Esophagus muscularis mucosa (tissue), 4 donors: ENCODE results near the gene ZNF766. TPM values are rescaled to one million over a fixed set of nuclear protein-coding genes. Genes with fewer than 3 reads are reported as not detected.

ENCODE experiments used
- DNase-seq: peaks from one replicate; pipeline ENCODE4 v3.0.0-alpha.2; 2017; ENCODE audit errors: extremely low spot score
- H3K27ac ChIP-seq, 4 donors: fragments of 200-600 bp; sonication (generic); replicated peaks in 1 of 4; 1 replicate in 3 of 4; 2 replicates in 1 of 4; pipeline ENCODE4 v1.5.1; 2016 to 2019; ENCODE audit warnings: mild to moderate bottlenecking in 1 of 4
- H3K27me3 ChIP-seq, 4 donors: fragments of 200-600 bp; sonication (generic); one replicate each; pipeline versions ENCODE4 v1.5.1 to v1.6.0; 2016 to 2019
- H3K36me3 ChIP-seq, 4 donors: fragments of 200-600 bp; sonication (generic); one replicate each; pipeline ENCODE4 v1.5.1; 2016 to 2019
- H3K4me1 ChIP-seq, 4 donors: fragments of 200-600 bp; sonication (generic); one replicate each; pipeline ENCODE4 v1.5.1; 2016 to 2019
- H3K4me3 ChIP-seq, 4 donors: fragments of 200-600 bp; sonication (generic); 1 replicate in 2 of 4; 2 replicates in 2 of 4; pipeline ENCODE4 v1.5.1; 2016 to 2019; ENCODE audit warnings: mild to moderate bottlenecking in 4 of 4, moderate library complexity in 1 of 4
- H3K9me3 ChIP-seq, 4 donors: fragments of 200-600 bp; sonication (generic); 1 replicate in 3 of 4; 2 replicates in 1 of 4; pipeline ENCODE4 v1.5.1; 2016 to 2019
- EP300 ChIP-seq: sonication (generic); formaldehyde crosslinking; IDR thresholded peaks from one replicate; pipeline ENCODE4 v1.6.1; 2017; ENCODE audit warnings: antibody characterized with exemption
- POLR2A ChIP-seq: fragments of 450-650 bp; IDR thresholded peaks from one replicate; pipeline ENCODE4 v1.6.1; 2017; ENCODE audit warnings: antibody characterized with exemption, moderate library complexity, mild to moderate bottlenecking, low read depth
- POLR2AphosphoS5 ChIP-seq, 2 donors: sonication (generic); formaldehyde crosslinking; IDR thresholded peaks; one replicate each; pipeline ENCODE4 v1.6.1; 2017; ENCODE audit warnings: antibody characterized with exemption in 2 of 2
- WGBS: methylation state at CpG from one replicate; pipeline ENCODE4 v1.1.5; 2018; 5-methylcytosine and 5-hydroxymethylcytosine counted together
- intact Hi-C: fragments of 100-400 bp; cut with DNase I; formaldehyde crosslinking; loops from one replicate; pipeline ENCODE4 v1.15.1; 2023
- total RNA-seq, 4 donors: library from RNA; depleted of rRNA; stranded (reverse); fragments of >200 nt; gene quantifications; one replicate each; pipeline versions ENCODE4 v1.1.0 to v1.2.1, GENCODE V29; 2016
- TF ChIP-seq, protein P1 (sequence below), 3 experiments: fragments of 200-600 bp in 2 of 3; fragments of 450-650 bp in 1 of 3; sonication (generic) in 2 of 3; IDR thresholded peaks; one replicate each; pipeline ENCODE4 v1.5.1; 2017 to 2019; ENCODE audit warnings: antibody characterized with exemption in 3 of 3, mild to moderate bottlenecking in 2 of 3, moderate library complexity in 1 of 3

The ZNF766 gene
- total RNA-seq, 4 donors from 2014 or later: 8.3 to 13.9 (median 10.8) TPM

DNA sequence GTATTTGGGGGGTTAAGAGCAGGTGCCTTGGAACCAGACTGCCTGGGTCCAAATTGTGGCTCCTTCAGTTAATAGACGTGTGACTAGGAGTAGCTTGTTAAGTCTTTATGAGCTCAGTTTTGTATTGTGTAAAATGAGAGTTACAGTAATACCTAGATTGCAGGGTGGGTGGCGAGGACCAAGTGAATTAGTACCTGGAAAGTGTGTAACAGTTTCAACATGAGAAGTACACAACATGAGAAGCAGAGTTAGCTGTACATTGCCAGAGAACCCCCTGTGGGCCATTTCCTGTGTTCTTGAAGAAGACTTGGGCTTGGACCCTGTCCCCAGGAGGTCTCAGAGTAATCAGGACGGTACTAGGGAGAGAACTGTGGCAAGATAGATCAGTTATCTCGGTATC, 42.7 kb upstream of the ZNF766 start:
- TF ChIP-seq, protein P1, sequence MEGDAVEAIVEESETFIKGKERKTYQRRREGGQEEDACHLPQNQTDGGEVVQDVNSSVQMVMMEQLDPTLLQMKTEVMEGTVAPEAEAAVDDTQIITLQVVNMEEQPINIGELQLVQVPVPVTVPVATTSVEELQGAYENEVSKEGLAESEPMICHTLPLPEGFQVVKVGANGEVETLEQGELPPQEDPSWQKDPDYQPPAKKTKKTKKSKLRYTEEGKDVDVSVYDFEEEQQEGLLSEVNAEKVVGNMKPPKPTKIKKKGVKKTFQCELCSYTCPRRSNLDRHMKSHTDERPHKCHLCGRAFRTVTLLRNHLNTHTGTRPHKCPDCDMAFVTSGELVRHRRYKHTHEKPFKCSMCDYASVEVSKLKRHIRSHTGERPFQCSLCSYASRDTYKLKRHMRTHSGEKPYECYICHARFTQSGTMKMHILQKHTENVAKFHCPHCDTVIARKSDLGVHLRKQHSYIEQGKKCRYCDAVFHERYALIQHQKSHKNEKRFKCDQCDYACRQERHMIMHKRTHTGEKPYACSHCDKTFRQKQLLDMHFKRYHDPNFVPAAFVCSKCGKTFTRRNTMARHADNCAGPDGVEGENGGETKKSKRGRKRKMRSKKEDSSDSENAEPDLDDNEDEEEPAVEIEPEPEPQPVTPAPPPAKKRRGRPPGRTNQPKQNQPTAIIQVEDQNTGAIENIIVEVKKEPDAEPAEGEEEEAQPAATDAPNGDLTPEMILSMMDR (IDR thresholded peaks at IDR 0.05): no peak
- TF ChIP-seq POLR2A: no peak
- no peak for TF ChIP-seq EP300
- TF ChIP-seq POLR2AphosphoS5 (IDR thresholded peaks at IDR 0.05): no peak
- WGBS: 88% methylated on average over 4 of the region's 4 CpGs
- Histone ChIP-seq H3K9me3 (no peaks in the 10 kb centered on the region), H3K27me3 (no peaks in the 10 kb centered on the region), H3K27ac (no peak overlapping the region), H3K4me1 (no peaks in the 10 kb centered on the region), H3K4me3 (no peak overlapping the region), H3K36me3 (peaks cover 56 to 83% (median 75%) of the 10 kb centered on the region in 4 donors)
- intact Hi-C loops: no loop called here
- DNase-seq: no peak

DNA sequence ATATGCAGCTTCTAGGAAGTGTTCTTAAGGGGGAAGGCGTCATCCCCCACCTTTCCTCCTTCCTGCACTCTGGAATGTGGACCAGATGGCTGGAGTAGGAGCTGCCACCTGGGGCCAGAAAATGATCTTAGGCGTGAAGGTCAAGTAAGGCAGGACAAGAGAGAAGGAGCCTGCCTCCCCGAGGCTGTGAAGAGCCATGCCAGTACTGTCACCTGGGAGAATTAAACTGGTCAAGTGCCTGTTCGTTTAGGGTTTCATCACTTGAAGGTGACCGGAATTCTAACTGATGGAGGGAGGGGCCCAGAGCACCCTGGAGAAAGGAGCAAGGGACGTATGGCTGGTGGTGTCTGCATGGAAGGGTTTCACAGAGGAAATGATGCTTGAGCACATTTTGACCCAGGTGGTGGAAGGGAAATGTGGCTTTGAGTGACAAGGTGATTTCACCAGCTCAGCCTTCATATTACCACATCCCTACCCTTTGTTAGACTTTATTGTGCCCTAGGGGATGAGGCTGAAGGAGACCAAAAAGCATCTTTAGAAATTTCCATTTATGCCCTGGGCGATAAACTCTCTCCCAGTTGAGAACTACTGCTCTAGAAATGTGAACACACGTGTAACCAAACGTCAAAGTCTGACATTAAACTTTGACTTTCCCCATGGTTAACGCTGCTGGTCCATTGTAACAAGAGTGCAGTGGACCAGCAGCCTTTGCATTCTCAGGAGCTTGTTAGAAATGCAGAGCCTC, 42.0 kb upstream of the ZNF766 start:
- no peak for DNase-seq
- Histone ChIP-seq H3K4me3 (no peak overlapping the region), H3K4me1 (no peaks in the 10 kb centered on the region), H3K27me3 (no peaks in the 10 kb centered on the region), H3K36me3 (peaks cover 49 to 76% (median 68%) of the 10 kb centered on the region in 4 donors), H3K27ac (no peak overlapping the region), H3K9me3 (no peaks in the 10 kb centered on the region)
- TF ChIP-seq POLR2AphosphoS5 (IDR thresholded peaks at IDR 0.05) (no peak), POLR2A (no peak), EP300 (no peak)
- TF ChIP-seq, protein P1 (IDR thresholded peaks at IDR 0.05): no peak
- intact Hi-C loops: no loop called here
- 85% methylated on average over 10 of the region's 10 CpGs for WGBS

DNA sequence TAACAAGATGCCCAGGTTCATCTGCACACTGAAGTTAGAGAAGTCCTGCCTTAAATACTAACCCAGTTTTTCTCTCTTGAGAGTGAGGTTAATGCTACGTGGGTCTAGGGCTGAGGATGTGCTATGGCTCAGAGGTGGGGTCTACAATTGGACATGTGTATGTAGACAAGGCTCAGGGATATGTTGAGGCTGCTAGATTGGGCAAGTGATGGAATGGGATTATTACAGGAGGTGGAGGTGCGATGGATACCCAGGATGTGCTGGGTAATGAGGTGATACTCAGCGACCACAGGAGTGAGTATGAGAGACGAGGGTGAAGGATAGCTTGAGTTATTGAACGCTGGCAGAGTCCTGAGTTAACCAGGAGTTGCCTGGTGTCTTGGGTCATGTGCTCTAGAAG, 41.4 kb upstream of the ZNF766 start:
- intact Hi-C loops: no loop called here
- Histone ChIP-seq H3K27me3 (no peaks in the 10 kb centered on the region), H3K9me3 (no peaks in the 10 kb centered on the region), H3K27ac (no peak overlapping the region), H3K36me3 (peaks cover 43 to 69% (median 62%) of the 10 kb centered on the region in 4 donors), H3K4me3 (no peak overlapping the region), H3K4me1 (no peaks in the 10 kb centered on the region)
- 73% methylated on average over 5 of the region's 5 CpGs for WGBS
- DNase-seq: no peak
- TF ChIP-seq POLR2AphosphoS5 (IDR thresholded peaks at IDR 0.05): no peak

DNA sequence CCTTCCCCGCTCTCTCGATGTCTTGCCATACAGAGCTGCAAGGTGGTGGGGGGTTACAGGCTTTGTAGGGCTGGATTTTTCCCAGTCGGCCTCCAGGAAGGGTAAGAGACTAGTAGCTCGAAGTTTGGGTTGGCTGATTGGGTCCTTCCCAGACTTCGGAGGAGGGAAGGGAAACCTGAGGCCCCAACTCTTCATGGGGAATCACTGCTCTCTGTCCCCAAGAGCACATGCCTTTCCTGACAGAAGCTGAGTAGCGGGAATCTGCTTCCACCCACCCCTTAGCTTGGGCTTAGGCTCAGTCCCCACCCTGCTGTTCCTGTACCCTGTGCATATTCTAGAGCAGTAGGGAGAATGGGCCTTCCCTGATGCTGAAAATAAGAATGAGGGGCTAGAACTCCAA, 39.9 kb upstream of the ZNF766 start:
- no peaks in the 10 kb centered on the region for H3K4me1 ChIP-seq
- H3K27me3 ChIP-seq: no peaks in the 10 kb centered on the region
- intact Hi-C loops: no loop called here
- DNase-seq: no peak
- no peaks in the 10 kb centered on the region for H3K9me3 ChIP-seq
- no peak overlapping the region for H3K27ac ChIP-seq
- 88% methylated on average over 6 of the region's 6 CpGs for WGBS
- H3K4me3 ChIP-seq: no peak overlapping the region
- H3K36me3 ChIP-seq: peaks cover 36 to 54% (median 47%) of the 10 kb centered on the region in 4 donors
- no peak for TF ChIP-seq EP300
- TF ChIP-seq, protein P1 (IDR thresholded peaks at IDR 0.05): no peak
- TF ChIP-seq POLR2A: no peak
- peak in 1 of 2 donors; percentile 5 for TF ChIP-seq POLR2AphosphoS5 (IDR thresholded peaks at IDR 0.05)

DNA sequence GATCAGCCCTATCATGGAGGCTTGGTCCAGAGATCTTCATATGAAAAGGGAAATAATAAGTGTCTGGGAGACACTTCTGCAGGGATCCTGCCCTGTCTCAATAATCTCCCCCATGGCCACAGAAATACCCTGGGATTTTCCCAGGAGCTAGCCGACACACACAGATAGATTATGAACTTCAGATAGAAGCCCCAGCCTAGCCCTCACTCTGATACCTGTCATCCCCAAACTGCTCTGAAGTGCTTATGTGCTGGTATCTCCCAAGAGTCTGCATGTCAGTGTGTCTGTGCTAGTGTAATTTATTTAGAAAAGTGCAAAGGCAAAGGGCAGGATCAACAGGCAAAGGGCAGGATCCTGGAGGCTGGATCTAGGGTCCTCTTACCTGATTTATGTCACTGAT, 38.7 kb upstream of the ZNF766 start:
- H3K4me3 ChIP-seq: no peak overlapping the region
- H3K27ac ChIP-seq: no peak overlapping the region
- TF ChIP-seq, protein P1 (IDR thresholded peaks at IDR 0.05): no peak
- no peak for TF ChIP-seq EP300
- no peak for TF ChIP-seq POLR2A
- TF ChIP-seq POLR2AphosphoS5 (IDR thresholded peaks at IDR 0.05): no peak
- intact Hi-C loops: no loop called here
- no peak for DNase-seq
- H3K27me3 ChIP-seq: no peaks in the 10 kb centered on the region
- no peaks in the 10 kb centered on the region for H3K4me1 ChIP-seq
- H3K9me3 ChIP-seq: no peaks in the 10 kb centered on the region
- peaks cover 24 to 42% (median 35%) of the 10 kb centered on the region in 4 donors for H3K36me3 ChIP-seq
- WGBS: no CpG with 5 or more reads among the region's 1 CpG
